Psoas muscle (tissue), 8 donors: ENCODE data around the gene DNM3. TPM values are rescaled to one million over a fixed set of nuclear protein-coding genes. Genes with fewer than 3 reads are reported as not detected.

Experiments used
- ATAC-seq, 4 donors: fragments of 200-7000 bp; cut with Tn5 transposase; one replicate each; pipeline ENCODE4 v1.9.1; 2020; ENCODE audit warnings: moderate library complexity in 3 of 4, mild to moderate bottlenecking in 2 of 4
- DNase-seq, 2 donors: peaks; one replicate each; pipeline ENCODE4 v3.0.0-alpha.2; 2020
- H3K27ac ChIP-seq: fragments of 200-600 bp; one replicate; pipeline ENCODE4 v1.8.0; 2022
- H3K27me3 ChIP-seq, 3 donors: fragments of 200-600 bp in 1 of 3; one replicate each; pipeline versions ENCODE4 v1.6.1 to v1.8.0; 2013 to 2022; ENCODE audit warnings: low read length in 2 of 3, mild to moderate bottlenecking in 2 of 3, moderate library complexity in 1 of 3; ENCODE audit not compliant: insufficient read depth in 3 of 3
- H3K36me3 ChIP-seq, 2 donors: fragments of 200-600 bp in 1 of 2; one replicate each; pipeline versions ENCODE4 v1.6.1 to v1.8.0; 2013 to 2022; ENCODE audit warnings: low read depth in 1 of 2, mild to moderate bottlenecking in 1 of 2, moderate library complexity in 1 of 2; ENCODE audit not compliant: insufficient read depth in 1 of 2
- H3K4me1 ChIP-seq: fragments of 200-600 bp; one replicate; pipeline ENCODE4 v1.8.0; 2022
- H3K4me3 ChIP-seq: fragments of 200-600 bp; one replicate; pipeline ENCODE4 v1.8.0; 2022; ENCODE audit warnings: mild to moderate bottlenecking
- H3K9me3 ChIP-seq: fragments of 200-600 bp; one replicate; pipeline ENCODE4 v1.8.0; 2022
- WGBS, 3 donors: extraction: QIAGEN DNeasy Blood & Tissue Kit; methylation state at CpG; one replicate each; pipeline versions ENCODE4 v1.1.6 to v1.1.7; 2013; 5-methylcytosine and 5-hydroxymethylcytosine counted together
- intact Hi-C, 2 donors: fragments of 100-400 bp; cut with DNase I; formaldehyde crosslinking; loops; one replicate each; pipeline versions ENCODE4 v1.11.0 to v1.14.2; 2022
- polyA plus RNA-seq, 3 donors: library from polyadenylated mRNA; stranded (reverse); fragments of 200-250 nt; gene quantifications; one replicate each; pipeline ENCODE4 v1.2.3, GENCODE V29; 2013
- total RNA-seq, 4 donors: library from RNA; stranded (reverse); fragmentation: NEBNext Ultra II Directional in 2 of 4; extraction: Animal tissue kit (Norgen Biotek cat#: 25700) in 2 of 4; gene quantifications; one replicate each; pipeline versions ENCODE4 v1.2.1 to v1.2.4, GENCODE V29; 2021 to 2023
- TF ChIP-seq, protein P1 (sequence below): fragments of 200-600 bp; IDR thresholded peaks from one replicate; pipeline ENCODE4 v1.8.0; 2022; ENCODE audit warnings: antibody characterized with exemption
- donor health status: healthy with polysubstance abuse.
- donor health status: DM: no; HTN: no; CAD: no; lungs with moderate emphysema.
- donor health status: Bipolar disorder and iron deficiency.
- donor health status: healthy.
- donor health status: DM: yes; HTN: yes; CAD: no.
- donor health status: DM: no; HTN: no; CAD: no.
- donor health status: DM: no; HTN: no; CAD: no.
- donor health status: DM: yes; HTN: yes; CAD: no.

Gene DNM3
- total and polyA plus RNA-seq, 7 donors: 0.31 to 1.0 (median 0.77) TPM

DNA sequence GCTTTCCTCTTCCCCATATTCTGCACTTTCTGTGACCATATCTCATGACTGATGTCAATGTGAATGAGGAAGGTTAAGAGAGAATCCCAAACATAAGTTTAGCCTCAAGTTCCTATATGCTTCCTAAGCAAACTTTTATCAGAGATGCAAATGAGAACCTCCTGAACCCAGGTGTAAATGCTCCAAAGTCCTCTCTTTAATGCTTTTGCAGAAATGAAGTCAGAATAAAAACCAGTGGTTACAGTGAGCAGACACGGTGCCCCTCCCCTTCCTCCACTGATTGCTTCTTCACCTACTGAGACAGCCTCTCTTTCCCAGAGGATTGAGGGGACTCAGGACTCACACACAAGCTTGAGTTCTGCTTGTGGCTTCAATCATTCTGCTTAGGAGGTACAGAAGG is 614.2 kb downstream of the DNM3 start:
- WGBS, 3 donors: 81 to 90% (median 89%) methylated on average over 1 of the region's 1 CpG
- intact Hi-C loops: no loop called here
- Histone ChIP-seq H3K9me3 (no peaks in the 10 kb centered on the region), H3K27me3 (no peaks in the 10 kb centered on the region), H3K4me1 (peaks cover 16% of the 10 kb centered on the region), H3K4me3 (no peak overlapping the region), H3K36me3 (no peaks in the 10 kb centered on the region), H3K27ac (no peak overlapping the region)
- ATAC-seq (no peak), DNase-seq (no peak)
- TF ChIP-seq, protein P1, sequence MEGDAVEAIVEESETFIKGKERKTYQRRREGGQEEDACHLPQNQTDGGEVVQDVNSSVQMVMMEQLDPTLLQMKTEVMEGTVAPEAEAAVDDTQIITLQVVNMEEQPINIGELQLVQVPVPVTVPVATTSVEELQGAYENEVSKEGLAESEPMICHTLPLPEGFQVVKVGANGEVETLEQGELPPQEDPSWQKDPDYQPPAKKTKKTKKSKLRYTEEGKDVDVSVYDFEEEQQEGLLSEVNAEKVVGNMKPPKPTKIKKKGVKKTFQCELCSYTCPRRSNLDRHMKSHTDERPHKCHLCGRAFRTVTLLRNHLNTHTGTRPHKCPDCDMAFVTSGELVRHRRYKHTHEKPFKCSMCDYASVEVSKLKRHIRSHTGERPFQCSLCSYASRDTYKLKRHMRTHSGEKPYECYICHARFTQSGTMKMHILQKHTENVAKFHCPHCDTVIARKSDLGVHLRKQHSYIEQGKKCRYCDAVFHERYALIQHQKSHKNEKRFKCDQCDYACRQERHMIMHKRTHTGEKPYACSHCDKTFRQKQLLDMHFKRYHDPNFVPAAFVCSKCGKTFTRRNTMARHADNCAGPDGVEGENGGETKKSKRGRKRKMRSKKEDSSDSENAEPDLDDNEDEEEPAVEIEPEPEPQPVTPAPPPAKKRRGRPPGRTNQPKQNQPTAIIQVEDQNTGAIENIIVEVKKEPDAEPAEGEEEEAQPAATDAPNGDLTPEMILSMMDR: no peak

DNA sequence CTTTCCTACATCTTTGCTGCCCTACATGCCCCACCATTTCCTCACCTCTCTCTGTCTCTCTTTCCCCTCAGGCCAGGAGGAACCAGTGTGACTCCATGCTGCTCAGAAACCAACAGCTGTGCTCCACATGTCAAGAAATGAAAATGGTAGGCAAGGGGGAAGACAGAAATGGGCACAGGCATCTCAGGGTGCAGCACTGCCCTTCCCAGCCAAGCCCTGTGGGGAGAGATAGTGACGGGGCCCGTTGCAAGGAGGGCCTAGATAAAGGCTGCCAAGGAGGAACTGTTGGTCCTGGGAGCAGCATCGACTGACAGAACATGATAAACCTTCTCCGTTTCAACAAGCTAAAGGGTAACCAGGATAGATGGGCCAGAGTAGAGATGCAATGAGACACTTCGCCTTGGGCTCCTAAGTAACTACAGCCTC is 615.1 kb downstream of the DNM3 start:
- Histone ChIP-seq H3K27ac (no peak overlapping the region), H3K27me3 (no peaks in the 10 kb centered on the region), H3K9me3 (no peaks in the 10 kb centered on the region), H3K4me1 (peaks cover 16% of the 10 kb centered on the region), H3K36me3 (no peaks in the 10 kb centered on the region), H3K4me3 (no peak overlapping the region)
- no peak for DNase-seq
- intact Hi-C loops: no loop called here
- no peak for ATAC-seq
- TF ChIP-seq, protein P1: no peak
- WGBS, 3 donors: 94 to 99% (median 95%) methylated on average over 5 of the region's 5 CpGs

DNA sequence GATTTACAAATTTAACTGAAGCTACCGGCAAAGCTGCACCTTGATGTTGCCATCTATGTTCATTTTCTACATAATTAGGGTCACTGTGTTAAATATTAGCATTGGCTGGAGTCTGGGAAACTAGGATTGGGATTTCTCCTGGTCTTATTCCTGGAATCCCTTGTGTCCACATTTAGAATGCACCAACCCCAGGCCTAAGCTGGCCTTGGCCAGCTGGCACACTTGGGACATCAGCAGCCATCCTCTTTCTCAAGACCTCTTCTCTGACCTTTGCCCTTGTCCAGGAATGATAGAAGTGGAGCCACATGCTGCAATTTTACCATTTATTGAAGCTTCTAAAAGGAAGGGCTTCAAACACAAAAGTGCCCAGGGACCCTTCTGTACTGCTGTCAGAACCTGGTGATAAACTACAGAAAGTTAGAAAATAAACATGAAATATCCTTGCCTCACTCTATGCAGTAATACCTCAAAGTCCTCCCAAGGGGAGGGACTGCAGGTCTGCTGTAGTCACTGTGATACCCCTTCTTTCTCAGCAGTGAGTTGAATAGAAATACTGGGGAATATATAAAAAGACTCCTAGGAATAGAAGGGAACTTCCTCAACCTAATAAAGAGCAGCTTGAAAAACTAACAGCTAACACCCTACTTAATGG is 616.3 kb downstream of the DNM3 start:
- TF ChIP-seq, protein P1: no peak
- intact Hi-C loops: no loop called here
- Histone ChIP-seq H3K27me3 (no peaks in the 10 kb centered on the region), H3K4me3 (no peak overlapping the region), H3K27ac (no peak overlapping the region), H3K36me3 (no peaks in the 10 kb centered on the region), H3K9me3 (no peaks in the 10 kb centered on the region), H3K4me1 (peaks cover 11% of the 10 kb centered on the region)
- ATAC-seq (no peak), DNase-seq (no peak)
- 76 to 97% (median 95%) methylated on average over 1 of the region's 1 CpG for WGBS, 3 donors

DNA sequence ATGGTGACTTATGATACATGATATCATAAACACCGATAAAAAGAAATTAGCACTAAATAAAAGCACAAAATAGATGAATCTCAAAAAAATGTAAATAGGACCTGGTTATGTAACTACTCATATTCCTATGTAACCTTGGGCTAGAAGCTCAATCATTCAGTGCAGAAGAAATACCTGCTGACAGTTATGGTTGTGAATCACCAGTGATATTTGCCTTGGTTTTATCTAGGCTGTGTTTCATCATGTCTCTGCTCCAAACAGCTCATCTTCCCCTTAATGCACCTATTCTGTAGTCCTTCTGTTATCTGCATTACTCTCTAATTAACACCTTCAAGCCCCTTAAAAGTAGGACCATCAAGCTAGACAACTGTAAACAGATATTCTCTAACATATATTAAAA is 618.9 kb downstream of the DNM3 start:
- H3K27ac ChIP-seq: no peak overlapping the region
- no peak for ATAC-seq
- intact Hi-C loops: no loop called here
- H3K4me3 ChIP-seq: no peak overlapping the region
- 95 to 100% (median 97%) methylated on average over 1 of the region's 1 CpG for WGBS, 3 donors
- no peaks in the 10 kb centered on the region for H3K9me3 ChIP-seq
- no peak for DNase-seq
- TF ChIP-seq, protein P1: no peak
- H3K27me3 ChIP-seq: no peaks in the 10 kb centered on the region
- H3K4me1 ChIP-seq: no peaks in the 10 kb centered on the region
- no peaks in the 10 kb centered on the region for H3K36me3 ChIP-seq

DNA sequence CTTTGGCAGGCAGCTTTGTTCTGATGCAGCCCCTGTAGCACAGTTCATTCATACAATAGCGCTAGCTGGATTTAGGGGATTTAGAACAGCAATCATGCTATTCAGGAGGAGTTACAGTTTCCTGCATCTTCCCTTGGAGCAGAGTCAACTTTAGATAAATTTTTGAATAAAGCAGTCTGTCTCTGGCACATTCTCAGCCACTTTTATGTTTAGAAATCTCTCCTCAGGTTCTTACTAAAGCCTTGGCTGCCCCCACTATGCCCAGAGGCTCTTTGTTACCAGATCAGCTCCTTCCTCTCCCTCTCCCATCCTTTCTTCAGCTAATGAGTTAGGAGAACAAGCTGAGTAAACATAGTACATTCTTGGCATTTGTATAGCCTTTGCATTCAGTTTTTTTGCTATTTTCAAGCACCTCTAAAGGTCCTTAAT is 619.6 kb downstream of the DNM3 start:
- no peak overlapping the region for H3K27ac ChIP-seq
- no peaks in the 10 kb centered on the region for H3K4me1 ChIP-seq
- H3K36me3 ChIP-seq: no peaks in the 10 kb centered on the region
- H3K4me3 ChIP-seq: no peak overlapping the region
- no peaks in the 10 kb centered on the region for H3K9me3 ChIP-seq
- ATAC-seq: no peak
- TF ChIP-seq, protein P1: no peak
- no peak for DNase-seq
- 52 to 55% (median 53%) methylated on average over 1 of the region's 1 CpG for WGBS, 3 donors
- no peaks in the 10 kb centered on the region for H3K27me3 ChIP-seq
- intact Hi-C loops: no loop called here
